Thymus (tissue), 11 donors: Measurements from ENCODE around the gene DNAJB2. TPM values are rescaled to one million over a fixed set of nuclear protein-coding genes. Genes with fewer than 3 reads are reported as not detected.

Source experiments
- DNase-seq, 9 donors: peaks; one replicate each; pipeline ENCODE4 v3.0.0-alpha.2; 2013; ENCODE audit warnings: low spot score in 9 of 9, low read depth in 6 of 9, missing footprints in 1 of 9
- H3K27ac ChIP-seq, 2 donors: one replicate each; pipeline ENCODE4 v1.5.1; 2013; ENCODE audit warnings: control low read depth in 1 of 2, low read depth in 1 of 2, low read length in 1 of 2, mild to moderate bottlenecking in 1 of 2, moderate library complexity in 1 of 2
- H3K27me3 ChIP-seq, 2 donors: one replicate each; pipeline ENCODE4 v1.5.1; 2013; ENCODE audit warnings: low read length in 1 of 2; ENCODE audit not compliant: control insufficient read depth in 2 of 2, insufficient read depth in 1 of 2
- H3K36me3 ChIP-seq, 2 donors: one replicate each; pipeline ENCODE4 v1.5.1; 2013; ENCODE audit warnings: low read length in 1 of 2, mild to moderate bottlenecking in 1 of 2, moderate library complexity in 1 of 2; ENCODE audit not compliant: control insufficient read depth in 2 of 2, insufficient read depth in 2 of 2
- H3K4me1 ChIP-seq, 2 donors: one replicate each; pipeline ENCODE4 v1.5.1; 2013; ENCODE audit warnings: low read length in 2 of 2; ENCODE audit not compliant: control insufficient read depth in 2 of 2, insufficient read depth in 2 of 2
- H3K4me3 ChIP-seq, 2 donors: one replicate each; pipeline ENCODE4 v1.5.1; 2013; ENCODE audit warnings: low read length in 2 of 2, control low read depth in 1 of 2, mild to moderate bottlenecking in 1 of 2
- H3K9me3 ChIP-seq, 2 donors: one replicate each; pipeline ENCODE4 v1.5.1; 2013; ENCODE audit warnings: low read length in 1 of 2, mild to moderate bottlenecking in 1 of 2; ENCODE audit not compliant: control insufficient read depth in 2 of 2, insufficient read depth in 1 of 2
- WGBS: extraction: QIAGEN DNeasy Blood & Tissue Kit; methylation state at CpG from one replicate; pipeline ENCODE4 v1.1.7; 2013; 5-methylcytosine and 5-hydroxymethylcytosine counted together
- polyA plus RNA-seq: library from polyadenylated mRNA; stranded (reverse); fragments of 200-250 nt; gene quantifications from one replicate; pipeline ENCODE4 v1.2.3, GENCODE V29; 2013
- total RNA-seq: library from RNA; stranded (reverse); fragments of 120-200 nt; gene quantifications from one replicate; pipeline ENCODE4 v1.2.4, GENCODE V29; 2013
- donor health status: healthy.

Gene DNAJB2
- total and polyA plus RNA-seq, 2 donors, result 27.0 to 87.0 TPM

DNA sequence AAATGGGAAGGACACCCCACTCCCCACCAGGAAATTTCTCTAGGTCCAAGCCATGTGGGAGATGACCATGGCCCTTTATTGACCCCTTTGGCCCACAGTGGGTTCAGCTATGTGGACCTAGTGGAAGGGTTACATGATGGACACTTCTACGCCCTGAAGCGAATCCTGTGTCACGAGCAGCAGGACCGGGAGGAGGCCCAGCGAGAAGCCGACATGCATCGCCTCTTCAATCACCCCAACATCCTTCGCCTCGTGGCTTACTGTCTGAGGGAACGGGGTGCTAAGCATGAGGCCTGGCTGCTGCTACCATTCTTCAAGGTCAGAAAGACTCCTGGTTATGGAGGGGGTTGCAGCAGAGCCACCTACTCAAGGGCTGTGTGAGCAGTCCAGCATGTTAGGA lies 32.6 kb upstream of the DNAJB2 start:
- WGBS, result 93% methylated on average over 10 of the region's 10 CpGs
- H3K4me1 ChIP-seq, result peaks cover 43 to 63% of the 10 kb centered on the region in 2 donors
- peaks cover under 1 to 6% of the 10 kb centered on the region in 2 donors for H3K27me3 ChIP-seq
- DNase-seq, result no peak
- peak overlapping the region in 1 of 2 donors; percentile 98 for H3K4me3 ChIP-seq
- peak overlapping the region in 1 of 2 donors; percentile 72 for H3K27ac ChIP-seq
- H3K9me3 ChIP-seq, result peaks cover 0 to 5% of the 10 kb centered on the region in 2 donors
- H3K36me3 ChIP-seq, result peaks cover 23% of the 10 kb centered on the region in 2 donors

DNA sequence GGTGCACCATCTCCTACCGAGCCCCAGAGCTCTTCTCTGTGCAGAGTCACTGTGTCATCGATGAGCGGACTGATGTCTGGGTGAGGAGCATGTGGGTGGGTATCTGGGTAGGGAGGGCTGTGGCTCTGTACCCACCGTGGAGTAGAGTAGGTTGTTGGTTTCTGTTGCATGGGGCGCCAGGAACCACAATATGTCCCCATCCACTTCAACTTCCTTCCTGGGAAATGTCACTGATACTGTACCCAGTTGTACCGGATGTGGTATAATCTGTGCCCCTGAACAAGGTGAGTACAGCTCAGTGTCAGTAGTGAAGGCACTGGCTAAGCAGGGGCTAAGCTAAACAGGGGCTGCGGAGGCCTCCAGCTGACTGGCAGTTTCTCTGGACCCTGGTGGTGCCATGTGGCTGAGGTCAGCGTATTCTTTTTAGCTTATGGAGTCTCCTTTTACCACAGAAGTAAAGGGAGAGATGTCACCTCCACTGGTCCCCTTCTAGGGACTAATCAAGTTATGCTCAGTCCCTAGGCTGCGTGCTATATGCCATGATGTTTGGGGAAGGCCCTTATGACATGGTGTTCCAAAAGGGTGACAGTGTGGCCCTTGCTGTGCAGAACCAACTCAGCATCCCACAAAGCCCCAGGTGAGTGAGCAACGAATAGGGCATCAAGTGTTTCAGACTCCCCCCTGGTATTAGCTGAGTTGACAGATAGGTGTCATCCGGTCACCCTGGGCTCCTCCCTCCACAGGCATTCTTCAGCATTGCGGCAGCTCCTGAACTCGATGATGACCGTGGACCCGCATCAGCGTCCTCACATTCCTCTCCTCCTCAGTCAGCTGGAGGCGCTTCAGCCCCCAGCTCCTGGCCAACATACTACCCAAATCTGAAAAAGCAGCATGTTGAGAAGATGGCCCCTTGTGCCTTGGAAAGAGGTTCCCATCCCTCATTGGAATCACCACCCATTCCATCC lies 31.2 kb upstream of the DNAJB2 start:
- WGBS, result 52% methylated on average over 17 of the region's 17 CpGs
- peak in 7 of 9 donors; percentile 61 to 91 (median 77) for DNase-seq
- Histone ChIP-seq H3K4me1 (peaks cover 46 to 77% of the 10 kb centered on the region in 2 donors), H3K9me3 (peaks cover 0 to 7% of the 10 kb centered on the region in 2 donors), H3K27me3 (peaks cover 12 to 19% of the 10 kb centered on the region in 2 donors), H3K4me3 (peak overlapping the region; percentile 14 to 33), H3K36me3 (peaks cover 23 to 24% of the 10 kb centered on the region in 2 donors), H3K27ac (peak overlapping the region; percentile 87 to 94)

- H3K4me1 ChIP-seq, result peaks cover 46 to 86% of the 10 kb centered on the region in 2 donors
- H3K27ac ChIP-seq, result peak overlapping the region; percentile 78 to 94
- peaks cover 23 to 24% of the 10 kb centered on the region in 2 donors for H3K36me3 ChIP-seq
- peak overlapping the region in 1 of 2 donors; percentile 27 for H3K4me3 ChIP-seq
- peaks cover 20 to 27% of the 10 kb centered on the region in 2 donors for H3K27me3 ChIP-seq
- WGBS, result 86% methylated on average over 2 of the region's 2 CpGs
- H3K9me3 ChIP-seq, result peaks cover 0 to 10% of the 10 kb centered on the region in 2 donors
- no peak for DNase-seq
Measured at GRCh38 chr2:219248845-219249202, 30.3 kb upstream of the DNAJB2 start.

DNA sequence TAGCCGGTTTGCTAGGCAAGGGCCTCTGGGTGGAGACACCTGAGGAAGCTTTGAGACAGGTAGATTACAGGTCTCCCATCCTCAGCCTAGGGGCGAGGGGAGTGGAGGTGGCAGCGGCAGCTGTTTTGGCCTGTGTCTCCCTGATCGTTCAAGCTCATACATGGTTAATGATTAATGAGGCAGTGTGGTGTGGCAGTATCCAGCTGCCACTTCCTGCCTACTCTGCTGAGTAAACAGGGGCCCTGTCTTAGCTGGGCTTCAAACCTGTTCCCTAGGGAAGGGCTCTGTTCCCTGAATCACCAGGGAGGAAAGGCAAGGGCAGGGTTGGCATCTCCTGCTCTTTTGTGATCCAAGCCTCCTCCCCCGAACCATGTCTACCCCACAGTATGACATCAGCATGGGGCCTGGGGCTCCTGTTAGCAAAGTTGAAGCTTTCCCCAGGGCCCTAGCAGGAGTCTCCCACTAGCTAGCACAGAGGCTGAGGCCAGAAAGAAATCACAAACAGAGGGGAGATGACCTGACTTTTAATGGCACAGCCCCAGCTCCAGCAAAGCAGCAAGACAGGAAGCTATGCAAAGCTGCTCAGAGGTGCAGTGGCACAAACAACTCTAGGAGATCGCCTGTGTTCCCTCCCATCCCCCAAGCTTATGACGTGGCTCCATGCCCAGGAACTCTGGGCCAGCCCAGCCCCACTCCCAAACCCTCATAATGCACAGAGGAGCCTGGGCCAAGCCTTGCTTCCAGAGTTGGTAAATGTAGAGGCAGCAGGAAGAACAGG lies 29.8 kb upstream of the DNAJB2 start:
- Histone ChIP-seq H3K27me3 (peaks cover 25 to 33% of the 10 kb centered on the region in 2 donors), H3K27ac (peak overlapping the region; percentile 78 to 94), H3K36me3 (peaks cover 23 to 24% of the 10 kb centered on the region in 2 donors), H3K4me1 (peaks cover 47 to 90% of the 10 kb centered on the region in 2 donors), H3K9me3 (peaks cover 0 to 10% of the 10 kb centered on the region in 2 donors), H3K4me3 (peak overlapping the region in 1 of 2 donors; percentile 27)
- DNase-seq, result peak in 2 of 9 donors; percentile 38 to 66
- WGBS, result 37% methylated on average over 7 of the region's 7 CpGs

- 93% methylated on average over 22 of the region's 22 CpGs for WGBS
- Histone ChIP-seq H3K27ac (peak overlapping the region; percentile 78 to 94), H3K9me3 (peaks cover 0 to 8% of the 10 kb centered on the region in 2 donors), H3K4me1 (peaks cover 43 to 90% of the 10 kb centered on the region in 2 donors), H3K27me3 (peaks cover 28 to 41% of the 10 kb centered on the region in 2 donors), H3K36me3 (peaks cover 23 to 24% of the 10 kb centered on the region in 2 donors), H3K4me3 (peak overlapping the region in 1 of 2 donors; percentile 27)
- DNase-seq, result no peak
Measured at GRCh38 chr2:219250049-219250781, 29.0 kb upstream of the DNAJB2 start.

- Histone ChIP-seq H3K4me3 (peak overlapping the region in 1 of 2 donors; percentile 74), H3K27me3 (peaks cover 38 to 56% of the 10 kb centered on the region in 2 donors), H3K36me3 (peaks cover 22 to 23% of the 10 kb centered on the region in 2 donors), H3K27ac (no peak overlapping the region), H3K4me1 (peaks cover 32 to 80% of the 10 kb centered on the region in 2 donors), H3K9me3 (peaks cover 0 to 5% of the 10 kb centered on the region in 2 donors)
- WGBS, result 92% methylated on average over 6 of the region's 6 CpGs
- no peak for DNase-seq
Measured at GRCh38 chr2:219251656-219252055, 27.5 kb upstream of the DNAJB2 start.

DNA sequence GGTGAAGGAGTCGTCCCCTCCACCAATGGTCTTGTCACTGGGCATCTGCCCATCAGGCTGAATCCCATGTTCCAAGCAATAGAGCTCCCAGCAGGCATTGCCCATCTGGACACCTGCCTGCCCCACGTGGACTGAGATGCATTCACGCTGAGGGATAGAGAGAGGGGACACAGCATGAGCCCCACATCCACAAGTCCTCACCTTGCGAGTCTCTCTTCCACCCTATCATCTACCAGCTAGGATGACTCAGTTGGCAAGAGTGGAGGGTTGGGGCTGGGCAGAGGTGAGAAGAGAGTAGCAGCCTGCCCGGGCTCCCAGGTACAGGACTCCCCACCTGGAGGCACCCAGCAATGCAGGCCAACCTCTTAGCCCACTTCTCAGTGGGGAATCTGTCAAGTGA lies 27.1 kb upstream of the DNAJB2 start:
- 94% methylated on average over 5 of the region's 5 CpGs for WGBS
- peak overlapping the region in 1 of 2 donors; percentile 36 for H3K27ac ChIP-seq
- H3K36me3 ChIP-seq, result peaks cover 21 to 22% of the 10 kb centered on the region in 2 donors
- H3K4me3 ChIP-seq, result peak overlapping the region; percentile 60 to 74
- peaks cover 0 to 5% of the 10 kb centered on the region in 2 donors for H3K9me3 ChIP-seq
- no peak for DNase-seq
- H3K4me1 ChIP-seq, result peaks cover 29 to 76% of the 10 kb centered on the region in 2 donors
- H3K27me3 ChIP-seq, result peaks cover 40 to 59% of the 10 kb centered on the region in 2 donors

DNA sequence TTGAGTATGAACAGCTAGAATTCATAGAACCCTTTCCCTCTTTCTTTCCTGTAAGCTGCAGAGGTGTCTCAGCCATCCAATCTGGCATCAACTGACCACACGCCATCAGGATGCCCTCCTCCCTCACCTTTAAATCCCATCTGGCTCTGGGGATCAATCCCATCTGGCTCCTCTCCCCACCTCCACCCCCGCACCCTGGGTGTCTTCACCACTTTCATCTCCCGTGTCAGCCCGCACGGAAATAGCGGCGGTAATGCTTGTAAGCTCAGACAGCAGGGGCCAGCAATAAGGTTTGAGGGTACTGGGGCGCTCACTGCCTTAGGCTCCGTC lies 26.6 kb upstream of the DNAJB2 start:
- peaks cover 24 to 71% of the 10 kb centered on the region in 2 donors for H3K4me1 ChIP-seq
- peak in 1 of 9 donors; percentile 32 for DNase-seq
- H3K4me3 ChIP-seq, result peak overlapping the region; percentile 60 to 74
- peaks cover 0 to 5% of the 10 kb centered on the region in 2 donors for H3K9me3 ChIP-seq
- peak overlapping the region in 1 of 2 donors; percentile 86 for H3K27ac ChIP-seq
- peaks cover 40 to 61% of the 10 kb centered on the region in 2 donors for H3K27me3 ChIP-seq
- WGBS, result 11% methylated on average over 9 of the region's 9 CpGs
- H3K36me3 ChIP-seq, result peaks cover 21 to 22% of the 10 kb centered on the region in 2 donors
